WTC11 (cell line): Measurements from ENCODE around the gene LINS1. TPM values are rescaled to one million over a fixed set of nuclear protein-coding genes. Genes with fewer than 3 reads are reported as not detected.

Experiments used
- ATAC-seq: fragments of 200-7000 bp; cut with Tn5 transposase; 2 replicates; pipeline ENCODE4 v1.10.0; 2021; ENCODE audit warnings: mild to moderate bottlenecking, moderate library complexity
- CTCF ChIA-PET: fragments of 300-600 bp; sonication (Branson Sonifier 250); formaldehyde crosslinking; loops from one replicate; lab custom pipeline; 2021; ENCODE audit warnings: antibody characterized with exemption; lab: Charles Lee
- POLR2A ChIA-PET: fragments of 350-600 bp; sonication (Branson Sonifier 250); formaldehyde crosslinking; loops from one replicate; lab custom pipeline; 2021; ENCODE audit warnings: antibody characterized with exemption; lab: Charles Lee
- DNase-seq: peaks from one replicate; pipeline ENCODE4 v3.0.0; 2021; ENCODE audit warnings: low spot score
- H3K27ac Mint-ChIP-seq: 2 replicates; pipeline ENCODE4 v1.8.0; 2021; ENCODE audit warnings: mixed read lengths
- H3K27me3 Mint-ChIP-seq: 2 replicates; pipeline ENCODE4 v1.8.0; 2021; ENCODE audit warnings: low read depth, mild to moderate bottlenecking, moderate library complexity, mixed read lengths
- H3K36me3 Mint-ChIP-seq: 2 replicates; pipeline ENCODE4 v1.8.0; 2021; ENCODE audit warnings: mixed read lengths
- H3K4me1 Mint-ChIP-seq: 2 replicates; pipeline ENCODE4 v1.8.0; 2022; ENCODE audit warnings: mixed read lengths
- H3K4me3 Mint-ChIP-seq: 2 replicates; pipeline ENCODE4 v1.8.0; 2021; ENCODE audit warnings: mild to moderate bottlenecking, moderate library complexity, mixed read lengths
- H3K9me3 Mint-ChIP-seq: 2 replicates; pipeline ENCODE4 v1.8.0; 2021; ENCODE audit warnings: mixed read lengths
- ESRRA ChIP-seq: sonication (generic); formaldehyde crosslinking; IDR thresholded peaks from 2 replicates; pipeline ENCODE4 v1.8.1; 2022; ENCODE audit warnings: mild to moderate bottlenecking, missing genetic modification reagents, borderline replicate concordance
- ETV6 ChIP-seq: sonication (generic); formaldehyde crosslinking; IDR thresholded peaks from 2 replicates; pipeline ENCODE4 v1.8.1; 2022; ENCODE audit warnings: mild to moderate bottlenecking, missing genetic modification reagents
- GTF2I ChIP-seq: fragments of 250-450 bp; sonication (Bioruptor Pico); conservative IDR thresholded peaks from 2 replicates; pipeline ENCODE4 v1.4.0; 2021; ENCODE audit warnings: mild to moderate bottlenecking
- HMGXB4 ChIP-seq: sonication (generic); formaldehyde crosslinking; IDR thresholded peaks from 2 replicates; pipeline ENCODE4 v1.8.1; 2023; ENCODE audit warnings: mild to moderate bottlenecking, moderate library complexity, missing genetic modification reagents
- IRF2 ChIP-seq: sonication (generic); formaldehyde crosslinking; IDR thresholded peaks from 2 replicates; pipeline ENCODE4 v1.8.0; 2022; ENCODE audit warnings: low read depth, missing genetic modification reagents, borderline replicate concordance
- JUN ChIP-seq: sonication (generic); formaldehyde crosslinking; IDR thresholded peaks from 2 replicates; pipeline ENCODE4 v1.8.0; 2023; ENCODE audit warnings: mild to moderate bottlenecking, missing genetic modification reagents
- NFATC4 ChIP-seq: fragments of 250-450 bp; sonication (Bioruptor Pico); IDR thresholded peaks from 2 replicates; pipeline ENCODE4 v1.9.0; 2021; ENCODE audit warnings: mild to moderate bottlenecking
- PRRX2 ChIP-seq: fragments of 250-450 bp; sonication (Bioruptor Pico); IDR thresholded peaks from 2 replicates; pipeline ENCODE4 v1.8.0; 2021; ENCODE audit warnings: mild to moderate bottlenecking
- SMAD4 ChIP-seq: sonication (generic); formaldehyde crosslinking; IDR thresholded peaks from 2 replicates; pipeline ENCODE4 v1.8.0; 2022; ENCODE audit warnings: mild to moderate bottlenecking, missing genetic modification reagents
- TEAD1 ChIP-seq: sonication (generic); formaldehyde crosslinking; IDR thresholded peaks from 2 replicates; pipeline ENCODE4 v1.8.0; 2022; ENCODE audit warnings: mild to moderate bottlenecking, missing genetic modification reagents
- TP53 ChIP-seq: sonication (generic); formaldehyde crosslinking; IDR thresholded peaks from 2 replicates; pipeline ENCODE4 v1.8.1; 2023; ENCODE audit warnings: mild to moderate bottlenecking, missing genetic modification reagents
- ZNF232 ChIP-seq: sonication (generic); formaldehyde crosslinking; IDR thresholded peaks from 2 replicates; pipeline ENCODE4 v1.8.0; 2022; ENCODE audit warnings: mild to moderate bottlenecking, missing genetic modification reagents
- ZNF263 ChIP-seq: sonication (generic); formaldehyde crosslinking; IDR thresholded peaks from 2 replicates; pipeline ENCODE4 v1.8.1; 2022; ENCODE audit warnings: low read depth, mild to moderate bottlenecking, moderate library complexity, missing genetic modification reagents
- total RNA-seq: library from RNA; stranded (reverse); gene quantifications from 3 replicates; pipeline ENCODE4 v1.2.3, GENCODE V29; 2021
- TF ChIP-seq, protein P1 (sequence below): fragments of 250-450 bp; sonication (Bioruptor Pico); IDR thresholded peaks from 2 replicates; pipeline ENCODE4 v1.9.0; 2021; ENCODE audit warnings: mild to moderate bottlenecking, borderline replicate concordance
- TF ChIP-seq, protein P2 (sequence below): fragments of 250-450 bp; sonication (Bioruptor Pico); IDR thresholded peaks from 2 replicates; pipeline ENCODE4 v2.1.2; 2022; ENCODE audit warnings: mild to moderate bottlenecking, moderate library complexity
- TF ChIP-seq, protein P3 (sequence below): fragments of 250-450 bp; sonication (Bioruptor Pico); IDR thresholded peaks from 2 replicates; pipeline ENCODE4 v1.9.0; 2021; ENCODE audit warnings: mild to moderate bottlenecking

Gene LINS1
- total RNA-seq, 1 experiment from 2014 or later: 10.4 TPM

DNA sequence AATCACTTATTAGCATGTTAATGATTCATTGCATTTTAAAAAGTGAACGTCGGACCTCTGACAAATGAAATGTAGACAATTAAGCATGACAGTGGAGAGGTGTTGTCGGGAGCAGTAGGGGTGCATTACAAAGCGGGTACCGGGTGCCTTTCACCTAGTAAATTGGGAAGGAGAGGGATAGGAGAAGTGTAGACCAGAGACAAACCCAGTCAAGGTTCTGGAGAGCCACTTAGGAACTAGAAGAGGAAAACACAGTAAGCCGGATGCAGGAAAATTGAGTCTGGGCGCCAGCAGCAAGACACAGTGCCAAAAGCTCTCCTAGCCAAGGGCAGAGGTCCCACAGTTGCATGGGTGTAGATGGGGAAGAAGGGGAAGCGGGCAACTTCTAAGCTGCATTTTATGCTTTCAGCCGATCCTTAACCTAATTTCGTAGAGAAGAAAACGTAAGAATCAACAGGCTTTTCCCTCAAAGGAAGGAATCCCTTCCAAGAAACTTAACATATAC lies 70.1 kb downstream of the LINS1 start (continued):
- TF ChIP-seq, protein P1, sequence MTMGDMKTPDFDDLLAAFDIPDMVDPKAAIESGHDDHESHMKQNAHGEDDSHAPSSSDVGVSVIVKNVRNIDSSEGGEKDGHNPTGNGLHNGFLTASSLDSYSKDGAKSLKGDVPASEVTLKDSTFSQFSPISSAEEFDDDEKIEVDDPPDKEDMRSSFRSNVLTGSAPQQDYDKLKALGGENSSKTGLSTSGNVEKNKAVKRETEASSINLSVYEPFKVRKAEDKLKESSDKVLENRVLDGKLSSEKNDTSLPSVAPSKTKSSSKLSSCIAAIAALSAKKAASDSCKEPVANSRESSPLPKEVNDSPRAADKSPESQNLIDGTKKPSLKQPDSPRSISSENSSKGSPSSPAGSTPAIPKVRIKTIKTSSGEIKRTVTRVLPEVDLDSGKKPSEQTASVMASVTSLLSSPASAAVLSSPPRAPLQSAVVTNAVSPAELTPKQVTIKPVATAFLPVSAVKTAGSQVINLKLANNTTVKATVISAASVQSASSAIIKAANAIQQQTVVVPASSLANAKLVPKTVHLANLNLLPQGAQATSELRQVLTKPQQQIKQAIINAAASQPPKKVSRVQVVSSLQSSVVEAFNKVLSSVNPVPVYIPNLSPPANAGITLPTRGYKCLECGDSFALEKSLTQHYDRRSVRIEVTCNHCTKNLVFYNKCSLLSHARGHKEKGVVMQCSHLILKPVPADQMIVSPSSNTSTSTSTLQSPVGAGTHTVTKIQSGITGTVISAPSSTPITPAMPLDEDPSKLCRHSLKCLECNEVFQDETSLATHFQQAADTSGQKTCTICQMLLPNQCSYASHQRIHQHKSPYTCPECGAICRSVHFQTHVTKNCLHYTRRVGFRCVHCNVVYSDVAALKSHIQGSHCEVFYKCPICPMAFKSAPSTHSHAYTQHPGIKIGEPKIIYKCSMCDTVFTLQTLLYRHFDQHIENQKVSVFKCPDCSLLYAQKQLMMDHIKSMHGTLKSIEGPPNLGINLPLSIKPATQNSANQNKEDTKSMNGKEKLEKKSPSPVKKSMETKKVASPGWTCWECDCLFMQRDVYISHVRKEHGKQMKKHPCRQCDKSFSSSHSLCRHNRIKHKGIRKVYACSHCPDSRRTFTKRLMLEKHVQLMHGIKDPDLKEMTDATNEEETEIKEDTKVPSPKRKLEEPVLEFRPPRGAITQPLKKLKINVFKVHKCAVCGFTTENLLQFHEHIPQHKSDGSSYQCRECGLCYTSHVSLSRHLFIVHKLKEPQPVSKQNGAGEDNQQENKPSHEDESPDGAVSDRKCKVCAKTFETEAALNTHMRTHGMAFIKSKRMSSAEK: no peak
- TF ChIP-seq GTF2I (CRISPR knock-in tag) (no peak), SMAD4 (CRISPR knock-in tag) (no peak), PRRX2 (no peak), ESRRA (CRISPR knock-in tag) (no peak), NFATC4 (CRISPR knock-in tag) (no peak)
- TF ChIP-seq, all 79 proteins: peak for 0

DNA sequence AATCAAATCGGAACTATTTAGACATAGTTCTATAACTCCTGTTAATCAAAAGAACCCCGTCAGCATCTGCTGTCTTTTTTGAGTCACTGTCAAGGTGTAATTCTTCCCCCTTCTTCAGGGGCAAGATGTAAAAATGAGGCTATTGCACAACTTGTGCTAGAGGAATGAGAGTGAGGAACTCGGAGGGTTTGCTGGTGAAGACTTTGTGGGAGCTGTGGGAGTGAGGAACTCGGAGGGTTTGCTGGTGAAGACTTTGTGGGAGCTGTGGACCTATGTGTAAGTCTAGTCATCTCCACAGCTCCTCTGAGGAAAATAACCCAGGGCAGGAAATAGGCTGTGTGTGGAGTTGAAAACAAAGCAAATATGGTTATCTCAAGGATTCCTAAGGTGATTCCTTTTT lies 70.8 kb downstream of the LINS1 start:
- DNase-seq (no peak), ATAC-seq (no peak)
- Mint-ChIP-seq H3K27ac (no peak overlapping the region), H3K27me3 (no peaks in the 10 kb centered on the region), H3K36me3 (no peaks in the 10 kb centered on the region), H3K9me3 (no peaks in the 10 kb centered on the region), H3K4me1 (no peaks in the 10 kb centered on the region), H3K4me3 (no peak overlapping the region)
- CTCF ChIA-PET: no interaction called here
- POLR2A ChIA-PET: no interaction called here
- no peak for TF ChIP-seq JUN (CRISPR knock-in tag)
- TF ChIP-seq, protein P2, sequence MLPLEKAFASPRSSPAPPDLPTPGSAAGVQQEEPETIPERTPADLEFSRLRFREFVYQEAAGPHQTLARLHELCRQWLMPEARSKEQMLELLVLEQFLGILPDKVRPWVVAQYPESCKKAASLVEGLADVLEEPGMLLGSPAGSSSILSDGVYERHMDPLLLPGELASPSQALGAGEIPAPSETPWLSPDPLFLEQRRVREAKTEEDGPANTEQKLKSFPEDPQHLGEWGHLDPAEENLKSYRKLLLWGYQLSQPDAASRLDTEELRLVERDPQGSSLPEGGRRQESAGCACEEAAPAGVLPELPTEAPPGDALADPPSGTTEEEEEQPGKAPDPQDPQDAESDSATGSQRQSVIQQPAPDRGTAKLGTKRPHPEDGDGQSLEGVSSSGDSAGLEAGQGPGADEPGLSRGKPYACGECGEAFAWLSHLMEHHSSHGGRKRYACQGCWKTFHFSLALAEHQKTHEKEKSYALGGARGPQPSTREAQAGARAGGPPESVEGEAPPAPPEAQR (CRISPR knock-in tag): no peak
- no peak for TF ChIP-seq IRF2 (CRISPR knock-in tag)
- no peak for TF ChIP-seq ETV6
- TF ChIP-seq TP53 (CRISPR knock-in tag): no peak
- TF ChIP-seq TEAD1 (CRISPR knock-in tag): no peak
- no peak for TF ChIP-seq ZNF232 (CRISPR knock-in tag)
- TF ChIP-seq, protein P3, sequence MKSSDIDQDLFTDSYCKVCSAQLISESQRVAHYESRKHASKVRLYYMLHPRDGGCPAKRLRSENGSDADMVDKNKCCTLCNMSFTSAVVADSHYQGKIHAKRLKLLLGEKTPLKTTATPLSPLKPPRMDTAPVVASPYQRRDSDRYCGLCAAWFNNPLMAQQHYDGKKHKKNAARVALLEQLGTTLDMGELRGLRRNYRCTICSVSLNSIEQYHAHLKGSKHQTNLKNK (CRISPR knock-in tag): no peak
- TF ChIP-seq HMGXB4: no peak

GRCh38 chr15:100529556-100529955 lies 72.4 kb downstream of the LINS1 start:
- Mint-ChIP-seq H3K9me3 (no peaks in the 10 kb centered on the region; the same call in 1 of the 2 replicates), H3K27me3 (no peaks in the 10 kb centered on the region), H3K4me3 (no peak overlapping the region), H3K4me1 (no peaks in the 10 kb centered on the region), H3K27ac (no peak overlapping the region), H3K36me3 (no peaks in the 10 kb centered on the region)
- DNase-seq: no peak
- TF ChIP-seq ZNF263: no peak
- CTCF ChIA-PET: no interaction called here
- no peak for ATAC-seq
- POLR2A ChIA-PET: no interaction called here
